AG08396 (cell line): ENCODE measurements around the gene S100A13.
A peak's percentile ranks its signal among the peaks of the same experiment; 100 is the strongest.
"Not testable (repeated sequence)": the region's sequence is repeated elsewhere in the genome, so short reads cannot be mapped to it uniquely, and the experiment has no call there.

Experiments
- DNase-seq: peaks from one replicate; pipeline ENCODE4 v3.0.0; 2012; ENCODE audit warnings: low spot score, mixed read lengths

Gene S100A13

GRCh38 chr1:153626904-153627714, at the start of gene S100A13:
Gene S100A13, minus strand, starts transcription at chr1:153627505. Its CDS starts 1,033 bp downstream, at chr1:153626472.
- peak; percentile 90 for DNase-seq

GRCh38 chr1:153673511-153673910, 46.2 kb upstream of the S100A13 start:
- DNase-seq, result no peak

GRCh38 chr1:153671628-153672353, 44.5 kb upstream of the S100A13 start:
- not testable (repeated sequence) for DNase-seq

- peak; percentile 98 for DNase-seq
Observed at GRCh38 chr1:153670859-153671627, 43.7 kb upstream of the S100A13 start, which contains the start of gene ILF2. Gene ILF2, minus strand, starts transcription at chr1:153670993. Its CDS starts 71 bp downstream, at chr1:153670922.

- no peak for DNase-seq
Observed at GRCh38 chr1:153670257-153670858, 43.1 kb upstream of the S100A13 start.

GRCh38 chr1:153669606-153670005, 42.3 kb upstream of the S100A13 start:
- no peak for DNase-seq

GRCh38 chr1:153668672-153669071, 41.4 kb upstream of the S100A13 start:
- not testable (repeated sequence) for DNase-seq

- DNase-seq, result no peak
Observed at GRCh38 chr1:153667439-153667838, 40.1 kb upstream of the S100A13 start.

GRCh38 chr1:153663211-153663610, 35.9 kb upstream of the S100A13 start:
- DNase-seq, result no peak

GRCh38 chr1:153662269-153662668, 35.0 kb upstream of the S100A13 start:
- no peak for DNase-seq

GRCh38 chr1:153661111-153661708, 33.9 kb upstream of the S100A13 start:
- no peak for DNase-seq

GRCh38 chr1:153659656-153660055, 32.4 kb upstream of the S100A13 start:
- DNase-seq, result no peak

GRCh38 chr1:153659175-153659534, 31.9 kb upstream of the S100A13 start:
- no peak for DNase-seq

- DNase-seq, result peak; percentile 89
Observed at GRCh38 chr1:153658400-153659174, 31.3 kb upstream of the S100A13 start, which contains the start of gene SNAPIN. Gene SNAPIN, plus strand, starts transcription at chr1:153658703. Its CDS starts 41 bp downstream, at chr1:153658744.

GRCh38 chr1:153655333-153655732, 28.0 kb upstream of the S100A13 start:
- DNase-seq, result no peak

- peak; percentile 62 for DNase-seq
Observed at GRCh38 chr1:153652805-153653500, 25.6 kb upstream of the S100A13 start.

GRCh38 chr1:153651771-153652170, 24.5 kb upstream of the S100A13 start:
- no peak for DNase-seq

- no peak for DNase-seq
Observed at GRCh38 chr1:153649863-153650235, 22.5 kb upstream of the S100A13 start.

GRCh38 chr1:153649137-153649862, 22.0 kb upstream of the S100A13 start:
- DNase-seq, result no peak
